ENCODE data around the gene FGD5. TPM values are rescaled to one million over a fixed set of nuclear protein-coding genes. Genes with fewer than 3 reads are reported as not detected.

FGD5 gene
- total and polyA plus RNA-seq, 2 donors (not counting 1 experiment from before 2014, with no cell fraction given), result not detected

DNA sequence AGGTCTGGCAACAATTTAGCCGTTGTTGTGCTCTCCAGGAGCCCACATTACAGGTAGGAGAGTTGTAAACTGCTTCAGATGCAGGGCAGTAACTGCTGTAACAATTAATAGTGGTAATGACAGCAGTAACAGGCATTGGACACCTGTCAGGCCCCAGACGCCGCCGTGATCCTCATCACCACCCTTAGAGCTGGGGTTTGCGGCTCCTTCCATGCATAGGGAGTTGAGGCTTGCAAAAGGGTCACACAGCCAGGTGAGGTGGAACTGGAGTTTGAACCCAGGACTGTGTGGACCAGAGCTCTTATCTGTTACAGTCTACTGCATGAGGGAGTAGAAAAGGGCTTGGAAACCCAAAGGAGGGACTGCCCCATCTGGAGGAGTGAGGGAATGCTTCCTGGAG is 101.8 kb downstream of the FGD5 start:
- WGBS (ENCODE audit: insufficient coverage), result 96% methylated on average over 4 of the region's 5 CpGs
- intact Hi-C loops (cut with micrococcal nuclease), result loop anchor here (2.0 to 10.0 kb wide), 3 partner anchors 412 to 1263 kb away; no protein-coding TSS in a partner anchor
- Histone ChIP-seq H3K4me1 (ENCODE audit: control insufficient read depth in 2 of 2, insufficient read depth in 2 of 2, low read length in 2 of 2) (peaks cover 0 to 6% of the 10 kb centered on the region in 2 donors), H3K4me2 (replicated peaks; ENCODE audit: low read depth, low read length, poor library complexity, severe bottlenecking) (no peak overlapping the region), H3K9me3 (ENCODE audit: control extremely low read depth in 1 of 3, control insufficient read depth in 2 of 3, insufficient read depth in 1 of 3, low read length in 2 of 3) (peaks cover 0 to 6% (median 0%) of the 10 kb centered on the region in 3 donors), H3K27ac (ENCODE audit: low read length in 2 of 2) (no peak overlapping the region), H3K9ac (ENCODE audit: low read length) (no peak overlapping the region), H3K79me2 (ENCODE audit: control insufficient read depth, insufficient read depth, low read length) (no peaks in the 10 kb centered on the region), H3K36me3 (replicated peaks in 1 of 2; ENCODE audit: control extremely low read depth in 1 of 2, control insufficient read depth in 1 of 2, extremely low read depth in 1 of 2, insufficient read depth in 2 of 2, low read length in 1 of 2) (no peaks in the 10 kb centered on the region), H3K4me3 (ENCODE audit: control extremely low read depth in 1 of 5, extremely low read depth in 1 of 5, insufficient read depth in 1 of 5, low read depth in 2 of 5, low read length in 4 of 5) (no peak overlapping the region), H4K20me1 (ENCODE audit: control insufficient read depth, insufficient read depth, low read length, poor library complexity, severe bottlenecking) (no peaks in the 10 kb centered on the region), H2AFZ (ENCODE audit: insufficient read depth, low read depth, low read length, poor library complexity, severe bottlenecking) (no peak overlapping the region), H3K27me3 (replicated peaks in 1 of 4; ENCODE audit: control extremely low read depth in 1 of 4, control insufficient read depth in 3 of 4, insufficient read depth in 4 of 4, low read length in 3 of 4) (no peaks in the 10 kb centered on the region)
- POLR2A ChIA-PET, result no interaction called here
- DNase-seq, result peak; percentile 21
- H3K4me1 Mint-ChIP-seq, result no peaks in the 10 kb centered on the region
- no peak overlapping the region for H3K4me3 Mint-ChIP-seq
- H3K9me3 Mint-ChIP-seq (ENCODE audit: insufficient read depth), result no peaks in the 10 kb centered on the region
- peaks cover 10% of the 10 kb centered on the region for H3K27me3 Mint-ChIP-seq
- no peak overlapping the region for H3K27ac Mint-ChIP-seq
- no peak for ATAC-seq (ENCODE audit: low read depth)
- TF ChIP-seq EZH2 (IDR thresholded peaks at IDR 0.05; ENCODE audit: borderline replicate concordance, insufficient read depth, low read depth, low read length, poor library complexity, severe bottlenecking), result no peak
- TF ChIP-seq, protein P1, sequence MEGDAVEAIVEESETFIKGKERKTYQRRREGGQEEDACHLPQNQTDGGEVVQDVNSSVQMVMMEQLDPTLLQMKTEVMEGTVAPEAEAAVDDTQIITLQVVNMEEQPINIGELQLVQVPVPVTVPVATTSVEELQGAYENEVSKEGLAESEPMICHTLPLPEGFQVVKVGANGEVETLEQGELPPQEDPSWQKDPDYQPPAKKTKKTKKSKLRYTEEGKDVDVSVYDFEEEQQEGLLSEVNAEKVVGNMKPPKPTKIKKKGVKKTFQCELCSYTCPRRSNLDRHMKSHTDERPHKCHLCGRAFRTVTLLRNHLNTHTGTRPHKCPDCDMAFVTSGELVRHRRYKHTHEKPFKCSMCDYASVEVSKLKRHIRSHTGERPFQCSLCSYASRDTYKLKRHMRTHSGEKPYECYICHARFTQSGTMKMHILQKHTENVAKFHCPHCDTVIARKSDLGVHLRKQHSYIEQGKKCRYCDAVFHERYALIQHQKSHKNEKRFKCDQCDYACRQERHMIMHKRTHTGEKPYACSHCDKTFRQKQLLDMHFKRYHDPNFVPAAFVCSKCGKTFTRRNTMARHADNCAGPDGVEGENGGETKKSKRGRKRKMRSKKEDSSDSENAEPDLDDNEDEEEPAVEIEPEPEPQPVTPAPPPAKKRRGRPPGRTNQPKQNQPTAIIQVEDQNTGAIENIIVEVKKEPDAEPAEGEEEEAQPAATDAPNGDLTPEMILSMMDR (IDR thresholded peaks at IDR 0.05), result no peak
- CTCF ChIA-PET, result interaction anchor here (0.7 to 3.7 kb wide), 24 partner anchors 10 to 1265 kb away, joined by 3 to 35 read pairs (median 4); partner anchors contain the start of genes C3orf20, CCDC174, MRPS25 and NR2C2

DNA sequence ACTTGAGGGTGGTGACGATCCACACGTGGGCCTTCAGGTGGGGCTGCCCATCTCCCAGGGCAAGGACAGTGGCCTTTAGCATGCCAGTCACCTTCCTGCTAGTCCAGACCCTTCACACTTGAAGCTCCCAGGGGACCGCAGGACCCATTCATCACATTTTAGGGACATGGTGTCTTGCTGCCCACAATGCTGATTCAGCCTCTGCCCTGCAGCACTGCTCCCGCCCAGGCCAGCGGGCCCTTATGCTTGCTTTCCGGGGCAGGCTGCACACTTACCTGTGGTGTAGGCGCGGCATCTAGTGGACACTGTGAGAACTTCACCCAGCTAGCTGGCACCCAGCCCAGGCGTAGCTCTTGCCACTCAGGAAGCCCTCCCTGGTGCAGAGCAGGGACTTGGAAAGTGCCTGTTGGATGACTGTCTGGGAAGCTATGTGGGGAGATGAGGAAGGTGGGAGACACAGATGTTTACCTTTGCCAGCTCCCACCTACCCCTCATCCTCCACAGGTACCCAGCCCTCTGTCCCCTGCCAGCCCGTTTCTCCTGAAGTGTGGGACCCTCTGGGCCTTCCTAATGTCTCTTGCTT is 102.4 kb downstream of the FGD5 start:
- 21% methylated on average over 9 of the region's 10 CpGs for WGBS (ENCODE audit: insufficient coverage)
- POLR2A ChIA-PET, result no interaction called here
- no peak overlapping the region for H3K27ac Mint-ChIP-seq

More for the DNA sequence above, 102.4 kb downstream of the FGD5 start:
- H3K27ac ChIP-seq (ENCODE audit: low read length in 2 of 2), result no peak overlapping the region
- peaks cover 0 to 6% (median 0%) of the 10 kb centered on the region in 3 donors for H3K9me3 ChIP-seq (ENCODE audit: control extremely low read depth in 1 of 3, control insufficient read depth in 2 of 3, insufficient read depth in 1 of 3, low read length in 2 of 3)
- CTCF ChIA-PET, result interaction anchor here (0.7 to 3.7 kb wide), 40 partner anchors 10 to 1266 kb away, joined by 3 to 35 read pairs (median 3); partner anchors contain the start of genes C3orf20, CCDC174, MRPS25 and NR2C2
- peaks cover 0 to 6% of the 10 kb centered on the region in 2 donors for H3K4me1 ChIP-seq (ENCODE audit: control insufficient read depth in 2 of 2, insufficient read depth in 2 of 2, low read length in 2 of 2)
- no peak overlapping the region for H2AFZ ChIP-seq (ENCODE audit: insufficient read depth, low read depth, low read length, poor library complexity, severe bottlenecking)
- no peak overlapping the region for H3K4me3 ChIP-seq (ENCODE audit: control extremely low read depth in 1 of 5, extremely low read depth in 1 of 5, insufficient read depth in 1 of 5, low read depth in 2 of 5, low read length in 4 of 5)
- H3K27me3 Mint-ChIP-seq, result peaks cover 8% of the 10 kb centered on the region
- H4K20me1 ChIP-seq (ENCODE audit: control insufficient read depth, insufficient read depth, low read length, poor library complexity, severe bottlenecking), result no peaks in the 10 kb centered on the region
- ATAC-seq (ENCODE audit: low read depth) (peak; percentile 98), DNase-seq (peak; percentile 82)
- TF ChIP-seq, protein P1 (IDR thresholded peaks at IDR 0.05), result peak; percentile 99
- TF ChIP-seq EZH2 (IDR thresholded peaks at IDR 0.05; ENCODE audit: borderline replicate concordance, insufficient read depth, low read depth, low read length, poor library complexity, severe bottlenecking), result no peak
- H3K79me2 ChIP-seq (ENCODE audit: control insufficient read depth, insufficient read depth, low read length), result no peaks in the 10 kb centered on the region
- no peaks in the 10 kb centered on the region for H3K36me3 ChIP-seq (replicated peaks in 1 of 2; ENCODE audit: control extremely low read depth in 1 of 2, control insufficient read depth in 1 of 2, extremely low read depth in 1 of 2, insufficient read depth in 2 of 2, low read length in 1 of 2)
- no peak overlapping the region for H3K4me3 Mint-ChIP-seq
- H3K4me2 ChIP-seq (replicated peaks; ENCODE audit: low read depth, low read length, poor library complexity, severe bottlenecking), result no peak overlapping the region
- no peaks in the 10 kb centered on the region for H3K9me3 Mint-ChIP-seq (ENCODE audit: insufficient read depth)
- intact Hi-C loops (cut with micrococcal nuclease), result loop anchor here (2.0 to 10.0 kb wide), 3 partner anchors 412 to 1264 kb away; no protein-coding TSS in a partner anchor
- H3K9ac ChIP-seq (ENCODE audit: low read length), result no peak overlapping the region
- no peaks in the 10 kb centered on the region for H3K4me1 Mint-ChIP-seq
- H3K27me3 ChIP-seq (replicated peaks in 1 of 4; ENCODE audit: control extremely low read depth in 1 of 4, control insufficient read depth in 3 of 4, insufficient read depth in 4 of 4, low read length in 3 of 4), result no peaks in the 10 kb centered on the region
